GM19467 (cell line): ENCODE measurements around the gene IDE.
"Not testable (repeated sequence)": the region's sequence is repeated elsewhere in the genome, so short reads cannot be mapped to it uniquely, and the experiment has no call there.

ENCODE experiments used
- ATAC-seq: cut with Tn5 transposase; IDR thresholded peaks from one replicate; pipeline ENCODE4 v1.9.1; 2021; ENCODE audit warnings: mild to moderate bottlenecking, moderate library complexity; ENCODE audit not compliant: unreplicated experiment

IDE gene

DNA sequence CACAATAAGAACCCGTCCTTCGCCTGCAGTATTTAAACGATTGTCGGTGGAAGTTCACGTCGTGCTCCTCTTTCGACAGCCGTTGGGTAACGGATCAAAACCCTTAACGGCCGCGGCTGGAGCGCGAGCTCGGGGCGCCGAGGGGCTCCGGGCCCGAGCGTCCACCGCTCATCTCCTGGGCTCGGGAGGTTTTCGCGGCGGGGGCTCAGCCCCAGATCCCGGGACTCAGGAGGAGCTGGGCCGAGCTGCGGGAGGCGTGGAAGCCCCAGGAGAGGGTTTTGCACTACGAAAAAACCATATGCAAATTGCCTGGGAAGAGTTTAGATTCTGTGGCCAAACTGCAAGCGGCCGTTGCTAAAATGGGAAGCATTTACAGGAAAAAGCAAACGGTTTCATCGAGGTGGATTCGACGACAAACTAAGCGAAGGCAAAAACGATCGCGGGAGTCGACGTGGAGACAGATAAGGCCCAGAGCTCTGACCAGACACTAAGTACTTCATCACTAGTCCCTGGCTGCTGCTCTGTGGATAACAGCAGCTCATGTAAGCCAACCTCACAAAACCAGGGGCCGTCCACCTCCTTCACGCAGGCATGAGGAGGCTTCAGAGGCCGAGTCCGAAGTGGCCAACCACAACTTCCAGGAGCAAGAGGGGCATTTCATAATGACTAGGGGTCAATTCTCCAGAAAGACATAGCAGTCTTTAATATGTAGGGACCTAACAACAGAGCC lies 153.2 kb downstream of the IDE start:
- no peak for ATAC-seq

DNA sequence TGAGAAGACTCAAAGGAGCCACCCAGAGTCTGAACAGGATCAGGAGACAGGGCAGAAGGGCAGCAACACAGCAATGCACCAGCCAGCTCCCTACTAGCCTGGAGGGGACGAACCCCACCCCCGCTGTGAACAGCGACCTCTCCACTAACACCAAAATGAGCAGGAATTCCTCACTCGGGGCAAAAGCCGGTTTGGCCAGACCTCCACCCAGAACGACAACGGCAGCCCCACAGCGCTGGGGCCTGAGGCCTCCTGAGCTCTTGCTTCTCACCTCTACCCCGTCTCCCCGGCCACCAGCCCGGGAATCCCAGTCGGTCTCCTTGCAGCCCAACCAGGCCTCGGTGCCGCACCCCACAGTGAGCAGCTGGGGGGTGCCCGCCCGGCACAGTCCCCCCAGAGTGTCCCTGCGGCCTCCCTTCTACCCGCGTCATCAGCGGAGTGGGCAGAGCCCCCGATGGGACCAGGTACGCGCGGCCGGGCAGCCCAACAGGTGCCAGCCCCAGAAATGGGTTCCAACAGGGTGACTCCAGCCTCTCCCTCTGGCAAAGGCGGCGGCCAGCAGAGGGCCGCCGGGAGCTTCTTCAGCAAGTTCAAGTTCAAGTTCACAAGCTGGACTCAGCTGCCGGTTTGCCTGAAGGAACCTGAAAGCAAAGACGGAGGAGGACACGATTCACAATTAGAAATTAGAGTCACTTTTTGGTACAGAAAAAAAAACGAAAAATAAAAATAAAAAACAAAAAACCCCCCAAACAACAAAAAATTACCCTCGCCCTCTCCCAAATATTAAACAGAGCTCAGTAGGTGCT lies 153.9 kb downstream of the IDE start:
- no peak for ATAC-seq

DNA sequence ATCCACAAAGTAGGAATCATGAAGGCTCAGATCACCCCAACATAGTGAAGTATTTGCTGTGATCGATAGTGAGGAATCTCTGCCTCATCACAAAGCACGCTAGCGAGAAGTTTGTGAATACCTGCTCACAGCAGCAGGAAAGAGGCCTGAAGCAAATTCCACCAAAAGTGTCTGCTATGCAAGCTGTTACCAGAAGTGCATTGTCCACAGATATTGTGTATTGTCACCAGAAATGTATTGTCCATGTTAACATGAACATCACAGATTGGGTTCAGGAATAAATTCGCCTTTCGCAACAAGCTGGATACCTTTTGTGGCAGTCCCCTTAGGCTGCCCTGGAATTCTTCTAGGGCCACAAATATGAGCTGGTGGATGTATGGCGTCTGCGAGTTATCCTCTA lies 155.0 kb downstream of the IDE start:
- no peak for ATAC-seq

DNA sequence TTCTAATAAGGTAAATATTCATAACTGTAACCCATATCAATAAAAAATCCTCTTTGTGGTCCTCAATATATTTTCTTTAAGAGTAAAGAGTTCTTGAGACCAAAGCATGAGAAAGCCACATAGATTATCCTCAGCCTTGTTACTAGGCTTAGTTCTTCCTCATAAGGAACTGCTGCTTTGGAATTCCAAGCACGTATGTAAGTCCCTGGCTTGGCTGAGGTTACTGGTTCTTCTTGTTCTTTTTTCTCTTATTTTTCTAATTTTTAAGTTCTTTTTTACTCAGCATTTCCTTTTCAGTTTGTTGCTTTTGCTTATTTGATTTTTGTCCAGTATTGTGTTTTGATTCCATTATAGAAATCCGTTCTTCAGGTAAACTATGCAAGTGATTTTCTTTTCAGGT lies 155.7 kb downstream of the IDE start:
- no peak for ATAC-seq

DNA sequence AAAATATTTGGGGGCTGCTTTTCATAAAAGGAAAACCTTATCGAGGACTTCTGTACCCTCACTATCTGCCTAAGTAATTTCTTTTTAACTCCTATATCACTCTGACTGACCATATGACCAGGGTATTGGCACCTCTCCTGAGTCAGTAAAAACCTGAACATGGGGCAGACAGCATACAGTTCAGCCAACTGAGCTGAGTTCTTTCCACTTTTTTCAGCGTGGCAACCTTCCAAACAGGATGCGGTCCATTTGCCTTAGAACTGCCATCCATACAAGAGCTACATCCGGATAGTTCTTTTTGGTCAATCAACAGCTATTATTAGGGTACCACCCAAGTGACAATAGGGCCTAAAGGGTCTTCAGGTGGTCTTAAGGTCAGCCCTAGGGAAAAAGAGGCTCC lies 160.4 kb downstream of the IDE start:
- ATAC-seq, result no peak

DNA sequence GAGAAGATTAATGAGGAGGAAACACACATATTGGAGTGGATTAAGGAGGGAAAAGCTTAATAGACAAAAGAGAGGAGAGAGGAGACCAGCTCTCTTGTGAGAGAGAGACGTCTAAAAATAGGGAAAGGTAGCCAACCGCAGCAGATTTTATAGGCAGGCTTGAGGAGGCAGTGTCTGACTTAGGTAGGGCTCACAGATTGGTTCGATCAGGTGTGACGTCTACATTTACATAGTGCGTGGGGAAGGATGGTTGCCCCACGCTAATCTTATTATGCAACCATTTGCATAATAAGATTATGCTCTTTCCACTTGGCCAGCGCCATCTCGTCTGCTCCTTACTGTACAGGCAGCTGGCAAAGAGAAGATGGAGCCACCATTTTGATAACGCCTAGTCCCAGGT lies 160.9 kb downstream of the IDE start:
- ATAC-seq, result no peak

DNA sequence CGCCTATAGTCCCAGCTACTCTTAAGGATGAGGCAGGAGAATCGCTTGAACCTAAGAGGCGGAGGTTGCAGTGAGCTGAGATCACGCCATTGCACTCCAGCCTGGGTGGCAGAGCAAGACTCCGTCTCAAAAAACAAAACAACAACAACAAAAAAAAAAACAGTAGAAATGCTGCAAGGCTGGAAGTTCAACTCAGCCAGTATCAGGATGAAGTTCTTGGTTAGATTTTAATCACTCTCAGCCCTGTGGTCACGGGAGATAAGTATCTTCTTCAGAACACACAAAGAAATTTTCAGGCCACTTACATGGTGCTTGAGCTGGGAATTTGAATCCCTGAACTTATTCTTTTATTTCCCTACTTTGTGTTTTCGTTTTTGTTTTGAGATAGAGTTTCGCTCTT lies 162.5 kb downstream of the IDE start:
- ATAC-seq, result no peak

DNA sequence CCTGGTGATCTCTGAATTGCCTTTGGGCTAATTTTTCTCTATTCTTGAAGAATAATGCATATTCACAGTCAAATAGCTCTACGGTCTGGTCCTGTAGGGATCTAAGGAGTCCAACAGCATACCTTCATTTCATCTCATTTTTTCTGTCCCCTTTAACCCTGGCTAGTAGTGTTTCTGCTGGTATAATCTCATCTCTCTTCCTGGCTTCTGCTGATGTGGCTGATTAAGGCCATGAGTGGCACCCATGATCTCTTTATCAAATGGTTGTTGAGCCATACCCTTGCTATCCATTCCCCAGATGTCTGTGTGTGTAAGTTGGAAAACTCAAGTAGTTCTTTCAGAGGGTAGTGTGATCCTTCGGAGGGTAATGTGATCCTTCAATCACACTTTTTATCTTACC lies 163.4 kb downstream of the IDE start:
- no peak for ATAC-seq

DNA sequence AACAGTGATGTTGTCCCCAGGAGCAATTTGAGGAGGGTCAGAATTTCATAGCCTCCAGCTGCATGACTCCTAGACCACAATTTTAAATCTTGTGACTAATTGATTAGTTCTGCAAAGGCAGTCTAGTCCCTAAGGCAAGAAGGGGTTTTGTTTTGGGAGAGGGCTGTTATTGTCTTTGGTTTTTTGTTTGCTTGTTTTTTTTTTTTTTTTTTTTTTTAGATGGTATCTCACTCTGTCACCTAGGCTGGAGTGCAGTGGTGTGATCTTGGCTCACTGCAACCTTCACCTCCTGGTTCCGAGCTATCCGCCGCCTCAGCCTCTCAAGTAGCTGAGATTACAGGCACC lies 165.9 kb downstream of the IDE start:
- no peak for ATAC-seq

DNA sequence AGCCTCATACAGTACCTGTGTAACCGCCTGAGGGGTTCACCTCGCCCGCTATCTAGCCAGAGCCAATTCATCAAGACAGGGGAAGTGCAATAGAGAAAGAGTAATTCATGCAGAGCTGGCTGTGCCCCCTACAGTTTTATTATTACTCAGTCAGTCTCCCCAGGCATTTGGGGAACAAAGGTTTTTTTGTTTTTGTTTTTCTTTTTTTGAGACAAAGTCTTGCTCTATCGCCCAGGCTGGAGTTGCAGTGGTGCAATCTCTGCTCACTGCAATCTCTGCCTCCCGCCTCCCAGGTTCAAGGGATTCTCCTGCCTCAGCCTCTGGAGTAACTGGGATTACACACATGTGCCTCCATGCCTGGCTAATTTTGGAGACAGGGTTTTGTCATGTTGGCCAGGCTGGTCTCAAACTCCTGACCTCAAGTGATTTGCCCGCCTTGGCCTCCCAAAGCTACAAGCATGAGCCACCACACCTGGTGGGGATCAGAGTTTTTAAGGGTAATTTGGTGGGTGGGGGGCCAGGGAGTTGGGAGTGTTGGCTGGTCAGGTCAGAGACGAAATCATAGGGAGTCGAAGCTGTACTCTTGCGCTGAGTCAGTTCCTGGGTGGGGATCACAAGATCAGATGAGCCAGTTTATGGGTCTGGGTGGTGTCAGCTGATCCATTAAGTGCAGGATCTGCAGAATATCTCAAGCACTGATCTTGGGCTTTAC lies 166.4 kb downstream of the IDE start:
- ATAC-seq, result no peak

DNA sequence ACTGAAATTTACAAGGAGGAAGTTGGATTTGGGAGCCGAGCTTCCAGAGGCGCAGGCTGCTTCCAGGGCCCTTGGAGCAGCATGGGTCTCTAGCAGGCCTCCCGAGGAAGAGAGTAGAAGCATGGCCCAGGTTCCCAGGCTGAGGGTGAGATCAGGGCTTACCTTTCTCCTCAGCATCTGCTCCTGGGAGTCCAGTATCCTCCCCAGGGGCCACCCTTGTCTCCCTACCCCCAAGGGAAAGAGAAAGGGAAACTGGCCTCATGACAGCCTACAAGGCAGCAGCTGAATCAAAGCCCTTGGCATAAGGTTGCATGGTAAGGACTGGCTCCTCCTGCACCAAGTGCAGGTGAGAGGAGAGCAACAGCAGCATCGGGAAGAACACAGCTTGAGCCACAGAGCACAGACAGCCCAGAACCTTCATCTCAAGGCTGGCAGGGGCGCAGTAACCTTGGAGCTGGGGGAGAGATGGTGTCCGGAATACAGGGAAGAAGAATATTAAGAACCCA lies 168.4 kb downstream of the IDE start:
- ATAC-seq, result no peak

DNA sequence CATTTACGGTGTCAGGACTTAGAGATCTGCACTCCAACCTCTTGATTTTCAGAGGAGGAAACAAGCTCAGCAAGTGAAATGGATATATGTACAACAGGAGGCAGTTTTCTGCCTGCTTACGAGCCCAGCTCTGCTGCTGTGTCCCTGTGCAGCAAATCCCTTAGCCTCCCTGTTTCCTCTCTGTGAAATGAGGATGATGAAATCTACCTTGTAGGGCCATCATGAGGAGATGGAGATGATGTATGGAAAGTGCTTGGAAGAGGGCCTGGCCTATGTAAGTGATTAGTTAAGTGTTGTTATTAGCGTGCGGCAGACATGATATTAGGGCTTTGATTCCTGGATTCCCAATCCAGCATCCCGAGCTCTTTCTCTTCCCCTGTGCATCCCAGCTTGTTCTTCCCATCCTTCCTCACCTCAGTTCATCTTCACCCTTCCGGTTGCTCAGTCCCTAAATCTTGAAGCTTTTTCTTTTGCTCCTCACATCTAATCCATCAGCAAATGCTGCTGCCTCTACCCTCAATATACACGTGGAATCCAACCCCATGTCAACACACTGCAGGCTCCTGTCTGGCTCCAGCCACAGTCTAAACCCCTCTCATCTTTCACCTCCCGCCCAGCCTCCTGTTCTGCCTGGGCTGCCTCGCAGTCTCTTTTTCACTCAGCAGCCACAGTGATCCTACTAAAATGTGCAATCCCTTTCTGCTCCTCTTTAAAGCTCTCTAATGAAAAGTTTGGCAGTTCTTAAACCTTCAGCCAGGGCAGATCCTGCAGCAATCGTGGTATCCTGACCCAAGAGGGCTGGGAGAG lies 169.1 kb downstream of the IDE start:
- ATAC-seq, result no peak

DNA sequence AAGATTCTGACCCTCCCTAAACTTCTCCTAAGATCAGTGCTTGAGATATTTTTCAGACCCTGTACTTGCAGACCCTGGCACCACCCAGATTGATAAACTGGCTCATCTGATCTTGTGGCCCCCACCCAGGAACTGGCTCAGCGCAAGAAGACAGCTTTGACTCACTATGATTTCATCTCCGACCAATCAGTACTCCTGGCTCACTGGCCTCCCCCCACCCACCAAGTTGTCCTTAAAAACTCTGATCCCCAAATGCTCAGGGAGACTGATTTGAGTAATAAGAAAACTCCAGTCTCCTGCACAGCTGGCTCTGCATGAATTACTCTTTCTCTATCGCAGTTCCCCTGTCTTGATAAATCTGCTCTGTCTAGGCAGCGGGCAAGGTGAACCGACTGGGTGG lies 171.7 kb downstream of the IDE start:
- not testable (repeated sequence) for ATAC-seq
